Kidney (tissue), 14 donors: ENCODE data around the gene NEK6. TPM values are rescaled to one million over a fixed set of nuclear protein-coding genes. Genes with fewer than 3 reads are reported as not detected.

Experiments
- DNase-seq, 5 donors: peaks; one replicate each; pipeline ENCODE4 v3.0.0-alpha.2; 2013 to 2020
- FAIRE-seq: peaks from 2 replicates; lab custom pipeline; 2012; peaks lifted over from hg19 to GRCh38; lab: Jason Lieb, UNC
- H3K27ac ChIP-seq, 2 donors: one replicate each; pipeline ENCODE4 v1.7.0; 2013; ENCODE audit warnings: low read depth in 2 of 2, low read length in 2 of 2, inconsistent platforms in 1 of 2
- H3K27me3 ChIP-seq: one replicate; pipeline ENCODE4 v1.7.1; 2013; ENCODE audit warnings: low read length, inconsistent platforms; ENCODE audit not compliant: control insufficient read depth, insufficient read depth
- H3K36me3 ChIP-seq, 3 donors: one replicate each; pipeline versions ENCODE4 v1.7.0 to v1.7.1; 2013; ENCODE audit warnings: low read length in 3 of 3, control low read depth in 1 of 3, inconsistent platforms in 1 of 3; ENCODE audit not compliant: insufficient read depth in 3 of 3, control insufficient read depth in 2 of 3
- H3K4me1 ChIP-seq, 3 donors: one replicate each; pipeline versions ENCODE4 v1.7.0 to v1.7.1; 2013; ENCODE audit warnings: low read length in 3 of 3, inconsistent platforms in 1 of 3, low read depth in 1 of 3; ENCODE audit not compliant: control insufficient read depth in 2 of 3, insufficient read depth in 2 of 3
- H3K4me3 ChIP-seq, 3 donors: one replicate each; pipeline versions ENCODE4 v1.7.0 to v1.8.1; 2013; ENCODE audit warnings: low read length in 3 of 3, control low read depth in 1 of 3, inconsistent platforms in 1 of 3
- H3K9ac ChIP-seq, 3 donors: one replicate each; pipeline versions ENCODE4 v1.7.0 to v1.7.1; 2013; ENCODE audit warnings: low read length in 3 of 3, control low read depth in 1 of 3, inconsistent platforms in 1 of 3
- H3K9me3 ChIP-seq, 3 donors: one replicate each; pipeline versions ENCODE4 v1.7.0 to v1.7.1; 2013; ENCODE audit warnings: low read length in 3 of 3, control low read depth in 1 of 3, inconsistent platforms in 1 of 3; ENCODE audit not compliant: control insufficient read depth in 2 of 3, insufficient read depth in 1 of 3
- intact Hi-C: fragments of 100-400 bp; cut with DNase I; formaldehyde crosslinking; loops from one replicate; pipeline ENCODE4 v1.11.1; 2022
- polyA plus RNA-seq: library from polyadenylated mRNA; stranded (reverse); fragments of 350-450 nt; fragmentation: Illumina TruSeq; extraction: RNeasy Lipid Tissue Mini Kit (QIAGEN cat#74804); gene quantifications from one replicate; pipeline ENCODE4 v1.2.3, GENCODE V29; 2014; ENCODE audit warnings: low read depth, low replicate concordance; ENCODE audit not compliant: insufficient read depth
- total RNA-seq: library from RNA; stranded (reverse); fragmentation: NEBNext Ultra II Directional; extraction: Animal tissue kit (Norgen Biotek cat#: 25700); gene quantifications from one replicate; pipeline ENCODE4 v1.2.1, GENCODE V29; 2021
- TF ChIP-seq, protein P1 (sequence below): IDR thresholded peaks from 3 replicates; pipeline ENCODE4 v1.5.1; 2012; ENCODE audit warnings: mild to moderate bottlenecking, moderate library complexity, borderline replicate concordance; ENCODE audit not compliant: insufficient read depth; ENCODE audit errors: extremely low read depth
- donor health status: control.
- donor health status: control.
- donor health status: control.
- donor health status: control.
- donor health status: control.
- donor health status: DM: yes; HTN: yes; CAD: no.
- donor health status: Normal renal cell carcinoma (clear cell type).

The NEK6 gene
- total and polyA plus RNA-seq, 2 donors from 2014 or later, result 14.9 to 82.1 TPM

GRCh38 chr9:124300312-124300711 lies 42.6 kb downstream of the NEK6 start:
- intact Hi-C loops, result no loop called here
- Histone ChIP-seq H3K27ac (no peak overlapping the region), H3K36me3 (peaks cover 0 to 7% (median 5%) of the 10 kb centered on the region in 3 donors), H3K9me3 (no peaks in the 10 kb centered on the region), H3K9ac (no peak overlapping the region), H3K27me3 (no peaks in the 10 kb centered on the region), H3K4me1 (peaks cover 0 to 25% (median 18%) of the 10 kb centered on the region in 3 donors), H3K4me3 (no peak overlapping the region)
- FAIRE-seq (no peak), DNase-seq (no peak)
- TF ChIP-seq, protein P1, sequence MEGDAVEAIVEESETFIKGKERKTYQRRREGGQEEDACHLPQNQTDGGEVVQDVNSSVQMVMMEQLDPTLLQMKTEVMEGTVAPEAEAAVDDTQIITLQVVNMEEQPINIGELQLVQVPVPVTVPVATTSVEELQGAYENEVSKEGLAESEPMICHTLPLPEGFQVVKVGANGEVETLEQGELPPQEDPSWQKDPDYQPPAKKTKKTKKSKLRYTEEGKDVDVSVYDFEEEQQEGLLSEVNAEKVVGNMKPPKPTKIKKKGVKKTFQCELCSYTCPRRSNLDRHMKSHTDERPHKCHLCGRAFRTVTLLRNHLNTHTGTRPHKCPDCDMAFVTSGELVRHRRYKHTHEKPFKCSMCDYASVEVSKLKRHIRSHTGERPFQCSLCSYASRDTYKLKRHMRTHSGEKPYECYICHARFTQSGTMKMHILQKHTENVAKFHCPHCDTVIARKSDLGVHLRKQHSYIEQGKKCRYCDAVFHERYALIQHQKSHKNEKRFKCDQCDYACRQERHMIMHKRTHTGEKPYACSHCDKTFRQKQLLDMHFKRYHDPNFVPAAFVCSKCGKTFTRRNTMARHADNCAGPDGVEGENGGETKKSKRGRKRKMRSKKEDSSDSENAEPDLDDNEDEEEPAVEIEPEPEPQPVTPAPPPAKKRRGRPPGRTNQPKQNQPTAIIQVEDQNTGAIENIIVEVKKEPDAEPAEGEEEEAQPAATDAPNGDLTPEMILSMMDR, result no peak

DNA sequence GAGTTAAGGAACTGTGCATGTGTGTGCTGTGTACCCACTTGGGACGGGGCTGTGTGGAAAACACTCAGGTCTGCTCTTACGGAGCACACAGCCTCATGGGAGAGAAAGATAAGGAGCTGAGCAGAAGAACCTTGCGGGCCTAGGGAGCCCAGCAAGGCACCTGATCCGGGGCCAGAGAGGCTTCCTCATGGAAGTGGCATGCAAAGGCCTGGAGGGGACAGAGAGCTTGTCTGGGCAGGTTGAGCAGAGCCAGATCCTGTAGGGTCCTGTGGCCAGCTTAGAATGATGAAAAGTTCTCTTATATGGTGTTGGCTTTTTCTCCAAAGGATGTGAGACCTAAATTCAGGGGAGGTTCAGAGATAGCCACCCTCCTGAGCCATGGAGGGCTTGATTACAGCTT lies 45.2 kb downstream of the NEK6 start:
- no peak overlapping the region for H3K27ac ChIP-seq
- H3K4me3 ChIP-seq, result no peak overlapping the region
- TF ChIP-seq, protein P1, result no peak
- no peak for FAIRE-seq
- H3K9me3 ChIP-seq, result no peaks in the 10 kb centered on the region
- H3K9ac ChIP-seq, result no peak overlapping the region
- intact Hi-C loops, result no loop called here
- DNase-seq, result no peak
- no peaks in the 10 kb centered on the region for H3K27me3 ChIP-seq
- H3K36me3 ChIP-seq, result peaks cover 0 to 7% (median 5%) of the 10 kb centered on the region in 3 donors
- no peaks in the 10 kb centered on the region for H3K4me1 ChIP-seq

DNA sequence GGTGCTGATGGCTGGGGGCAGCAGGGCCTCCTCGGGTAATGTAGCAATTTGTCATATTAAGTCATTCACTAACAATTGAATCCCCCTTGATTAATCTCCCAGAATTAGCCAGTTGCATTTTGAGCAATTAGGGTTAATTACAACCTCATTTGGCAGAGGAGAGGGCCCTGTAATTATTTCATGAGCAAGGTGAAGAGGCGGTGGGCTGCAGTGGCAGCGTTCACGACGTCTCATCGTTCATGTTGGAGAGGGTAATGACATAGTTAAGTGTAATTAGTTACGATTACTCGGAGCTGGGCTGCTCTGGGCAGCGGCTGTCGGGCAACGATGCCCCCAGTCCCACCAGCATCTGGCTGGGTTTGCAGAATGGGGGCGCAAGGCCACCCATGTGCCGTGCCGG lies 46.0 kb downstream of the NEK6 start:
- FAIRE-seq (no peak), DNase-seq (no peak)
- Histone ChIP-seq H3K36me3 (peaks cover 0 to 7% (median 5%) of the 10 kb centered on the region in 3 donors), H3K4me1 (no peaks in the 10 kb centered on the region), H3K27me3 (no peaks in the 10 kb centered on the region), H3K9me3 (no peaks in the 10 kb centered on the region), H3K27ac (no peak overlapping the region), H3K4me3 (no peak overlapping the region), H3K9ac (no peak overlapping the region)
- intact Hi-C loops, result no loop called here
- TF ChIP-seq, protein P1, result no peak

DNA sequence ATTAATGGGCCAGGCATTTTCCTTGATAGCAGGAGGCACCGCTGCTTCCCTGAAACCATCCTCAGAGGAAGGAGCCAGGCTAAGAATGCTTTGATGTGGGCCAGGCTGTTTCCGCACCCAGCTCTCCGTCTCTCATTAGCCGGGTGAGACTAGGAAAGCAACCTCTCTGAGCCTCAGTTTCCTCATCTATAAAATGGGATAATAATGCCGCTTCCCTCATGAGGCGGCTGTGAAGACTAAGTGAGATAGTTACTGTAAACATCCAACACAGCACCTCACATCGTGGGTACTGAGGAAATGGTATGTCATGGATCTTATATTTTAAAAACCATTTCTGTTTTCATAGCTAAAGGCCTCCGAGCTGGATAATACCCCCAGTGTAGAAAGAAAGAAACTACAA lies 46.5 kb downstream of the NEK6 start:
- intact Hi-C loops, result no loop called here
- DNase-seq, result no peak
- no peak overlapping the region for H3K27ac ChIP-seq
- TF ChIP-seq, protein P1, result no peak
- H3K4me1 ChIP-seq, result no peaks in the 10 kb centered on the region
- no peak for FAIRE-seq
- H3K4me3 ChIP-seq, result no peak overlapping the region
- H3K9me3 ChIP-seq, result no peaks in the 10 kb centered on the region
- H3K36me3 ChIP-seq, result peaks cover 0 to 7% (median 5%) of the 10 kb centered on the region in 3 donors
- no peaks in the 10 kb centered on the region for H3K27me3 ChIP-seq
- no peak overlapping the region for H3K9ac ChIP-seq
